GM12873 (cell line): ENCODE data around the gene DSCAM.

Experiments used
- TF ChIP-seq, protein P1 (sequence below): IDR thresholded peaks from 2 replicates; pipeline ENCODE4 v1.5.1; 2012; ENCODE audit warnings: low read depth, mild to moderate bottlenecking, moderate library complexity, low read length, control low read depth; ENCODE audit not compliant: insufficient read depth; ENCODE audit errors: missing control alignments

Gene DSCAM

DNA sequence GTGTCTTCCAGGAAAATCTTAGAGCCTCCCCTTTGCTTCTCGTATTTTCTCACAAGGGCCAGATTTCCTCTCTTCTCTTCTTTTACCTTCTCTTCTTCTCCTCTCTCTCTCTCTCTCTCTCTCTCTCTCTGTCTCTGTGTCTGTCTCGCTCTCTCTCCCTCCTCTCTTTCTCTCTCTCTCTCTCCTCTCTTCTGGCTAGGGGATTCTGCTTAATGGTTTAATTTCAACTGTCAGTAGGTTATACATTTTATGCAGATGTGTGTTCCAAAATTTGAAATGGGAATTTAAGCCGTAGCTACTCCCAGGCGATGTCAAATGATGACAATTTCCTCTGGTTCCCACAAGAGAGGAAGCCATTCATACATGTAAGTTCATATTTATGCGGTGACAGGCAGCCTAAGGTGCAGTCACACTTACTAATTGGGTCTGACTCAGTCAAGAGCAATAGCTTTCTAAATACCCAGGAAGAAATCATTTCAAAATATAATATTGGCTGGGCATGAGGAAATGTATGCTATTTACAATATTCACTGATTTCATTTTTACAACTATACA, 1.4 kb downstream of the DSCAM start:
- TF ChIP-seq, protein P1, sequence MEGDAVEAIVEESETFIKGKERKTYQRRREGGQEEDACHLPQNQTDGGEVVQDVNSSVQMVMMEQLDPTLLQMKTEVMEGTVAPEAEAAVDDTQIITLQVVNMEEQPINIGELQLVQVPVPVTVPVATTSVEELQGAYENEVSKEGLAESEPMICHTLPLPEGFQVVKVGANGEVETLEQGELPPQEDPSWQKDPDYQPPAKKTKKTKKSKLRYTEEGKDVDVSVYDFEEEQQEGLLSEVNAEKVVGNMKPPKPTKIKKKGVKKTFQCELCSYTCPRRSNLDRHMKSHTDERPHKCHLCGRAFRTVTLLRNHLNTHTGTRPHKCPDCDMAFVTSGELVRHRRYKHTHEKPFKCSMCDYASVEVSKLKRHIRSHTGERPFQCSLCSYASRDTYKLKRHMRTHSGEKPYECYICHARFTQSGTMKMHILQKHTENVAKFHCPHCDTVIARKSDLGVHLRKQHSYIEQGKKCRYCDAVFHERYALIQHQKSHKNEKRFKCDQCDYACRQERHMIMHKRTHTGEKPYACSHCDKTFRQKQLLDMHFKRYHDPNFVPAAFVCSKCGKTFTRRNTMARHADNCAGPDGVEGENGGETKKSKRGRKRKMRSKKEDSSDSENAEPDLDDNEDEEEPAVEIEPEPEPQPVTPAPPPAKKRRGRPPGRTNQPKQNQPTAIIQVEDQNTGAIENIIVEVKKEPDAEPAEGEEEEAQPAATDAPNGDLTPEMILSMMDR = no peak

DNA sequence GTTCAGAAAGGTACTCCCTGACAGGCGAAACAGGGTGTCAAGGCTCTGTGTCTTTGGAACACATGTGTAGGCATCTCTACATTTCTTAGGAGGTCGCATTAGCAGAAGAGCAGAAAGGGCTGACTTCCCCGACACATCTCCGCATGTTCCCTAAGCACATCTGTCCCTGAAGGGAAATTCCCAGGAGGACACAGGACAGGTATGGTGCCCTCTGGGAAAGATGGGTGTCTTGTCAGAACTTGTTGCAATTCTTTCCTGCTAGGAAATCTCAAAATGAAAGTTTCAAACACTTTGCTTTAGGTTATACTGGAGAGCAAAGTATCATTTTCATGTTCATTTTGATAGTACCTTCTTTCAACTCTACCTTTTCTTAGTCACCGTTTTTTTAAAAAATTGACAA, 2.0 kb downstream of the DSCAM start:
- TF ChIP-seq, protein P1 = no peak

DNA sequence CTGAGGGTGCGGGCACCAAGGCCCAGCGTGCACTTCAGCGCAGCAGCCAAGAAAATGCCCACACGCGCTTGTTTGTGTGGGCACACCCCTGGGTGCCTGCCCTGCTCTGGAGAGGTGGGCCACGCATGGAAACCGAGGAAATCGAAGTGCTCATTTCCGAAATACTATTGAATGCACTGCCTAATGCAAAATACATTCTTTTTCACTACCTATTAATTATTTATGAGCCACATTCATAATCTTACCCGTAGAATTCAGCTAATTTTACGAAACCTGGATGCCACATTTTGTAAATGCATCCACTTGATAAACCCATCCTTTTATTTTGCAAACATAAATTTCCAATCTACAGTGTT, 4.8 kb downstream of the DSCAM start:
- TF ChIP-seq, protein P1 = no peak

DNA sequence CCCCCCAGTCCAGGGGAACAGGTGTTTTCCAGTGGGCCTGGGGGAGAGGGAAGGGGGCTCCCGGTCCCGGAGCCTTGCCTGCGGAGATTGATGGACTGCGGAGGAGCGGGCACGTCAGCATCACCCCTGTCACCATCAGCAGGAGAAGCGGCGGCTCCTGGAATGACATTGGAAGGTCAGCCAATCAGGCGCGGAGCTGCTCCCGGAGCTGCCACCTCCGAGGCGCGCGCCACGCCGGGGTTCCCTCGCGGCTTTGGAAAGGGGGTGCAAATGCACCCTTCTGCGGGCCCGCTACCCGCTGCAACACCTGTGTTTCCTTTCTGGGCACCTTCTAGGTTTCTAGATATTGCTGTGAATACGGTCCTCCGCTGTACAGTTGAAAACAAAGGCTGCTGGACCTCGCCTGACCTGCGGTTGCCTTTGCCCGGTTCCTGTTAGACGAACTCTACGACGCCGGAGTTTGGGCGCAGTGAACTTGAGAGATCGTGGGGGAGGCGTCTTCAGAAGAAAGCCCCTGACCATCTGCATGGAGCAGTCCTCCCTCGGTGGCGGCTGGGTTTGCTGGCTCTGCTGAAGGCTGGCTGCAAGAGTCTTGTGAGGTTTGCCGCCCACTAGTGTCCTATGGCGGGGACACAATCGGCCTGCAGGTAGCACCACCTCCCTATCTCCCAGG, 5.3 kb downstream of the DSCAM start:
- TF ChIP-seq, protein P1 = no peak

DNA sequence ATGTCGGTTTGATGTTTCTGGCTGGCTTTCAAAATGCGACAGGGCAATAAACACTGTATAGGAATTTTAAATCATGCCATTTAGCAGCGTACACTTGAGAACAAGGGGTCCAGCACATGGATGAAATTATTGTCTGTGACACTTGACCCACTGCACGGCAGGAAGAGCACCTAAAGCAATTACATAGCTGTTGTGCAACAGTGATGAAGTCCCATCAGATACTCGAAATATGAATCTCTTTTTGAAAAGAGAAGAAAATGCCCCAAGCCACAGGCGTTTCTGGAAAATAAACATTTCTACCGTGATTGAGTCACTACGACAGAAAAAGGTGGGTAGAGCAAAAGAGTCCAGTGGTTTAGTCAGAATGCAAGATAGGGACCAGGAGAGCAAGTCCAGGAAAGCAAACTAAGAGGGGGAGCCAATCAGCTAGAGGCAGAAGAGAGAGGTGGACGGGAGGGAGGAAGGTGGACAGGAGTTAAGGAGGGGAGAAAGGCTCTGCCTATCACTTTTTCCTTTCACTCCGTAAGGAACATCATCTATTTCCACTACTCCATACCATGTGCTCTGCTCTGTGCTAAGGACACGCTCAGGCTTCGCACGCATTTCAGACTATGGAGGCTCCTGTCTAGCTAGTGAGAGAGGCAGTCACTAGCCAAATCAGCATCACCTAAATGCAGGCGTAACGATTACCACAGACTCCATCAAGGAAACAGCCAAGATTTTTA, 6.4 kb downstream of the DSCAM start:
- TF ChIP-seq, protein P1 = no peak

DNA sequence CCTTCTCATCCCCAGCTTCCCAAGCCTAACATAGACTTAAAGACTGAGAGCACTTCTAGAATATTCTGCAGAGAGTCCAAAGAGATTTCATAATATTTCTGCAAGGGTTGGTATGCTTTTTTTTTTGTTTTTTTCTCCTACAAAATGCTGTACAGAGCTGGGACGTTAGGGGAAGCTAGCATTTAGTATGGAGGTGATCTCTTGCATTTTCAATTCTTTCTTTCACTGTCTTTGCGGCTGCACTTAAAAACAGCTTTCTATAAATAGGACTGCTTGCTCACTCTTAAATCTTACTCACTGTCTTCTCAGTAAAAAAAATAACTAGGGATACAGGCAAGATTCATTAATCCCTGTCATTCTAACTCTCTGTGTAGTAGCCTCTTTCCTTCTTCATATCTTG, 7.4 kb downstream of the DSCAM start:
- TF ChIP-seq, protein P1 = no peak

DNA sequence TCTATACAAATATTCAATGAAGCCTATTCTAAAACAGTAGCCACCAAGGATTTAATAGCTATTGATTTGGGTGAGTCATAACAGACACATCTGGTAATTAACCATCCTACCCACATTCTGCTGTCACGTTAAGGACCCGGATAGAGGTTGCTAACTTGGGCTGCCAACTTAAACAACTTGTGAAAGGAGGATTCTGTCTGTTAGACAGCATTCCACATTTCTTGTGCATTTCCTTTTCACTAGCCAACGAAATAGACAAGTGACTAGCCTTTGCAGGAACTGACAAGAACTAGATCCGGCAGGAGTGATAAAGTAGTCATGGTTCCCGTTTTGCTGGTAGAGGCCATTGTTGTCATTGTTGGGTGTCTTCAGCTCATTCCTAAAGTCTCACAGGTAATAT, 9.5 kb downstream of the DSCAM start:
- TF ChIP-seq, protein P1 = no peak
